GM12878 (cell line): Measurements from ENCODE around the gene TMEM201. TPM values are rescaled to one million over a fixed set of nuclear protein-coding genes. Genes with fewer than 3 reads are reported as not detected.
A peak's percentile ranks its signal among the peaks of the same experiment; 100 is the strongest.

Source experiments
- ATAC-seq: fragments of 200-7000 bp; cut with Tn5 transposase; 3 replicates; pipeline ENCODE4 v1.9.1; 2020; ENCODE audit warnings: mild to moderate bottlenecking, moderate library complexity
- BruUV-seq: library from RNA; stranded (reverse); fragments of 400-500 nt; replicated peaks from 2 replicates; lab custom pipeline; 2021; lab: Mats Ljungman, UMichigan
- CTCF ChIA-PET: fragments of 300-600 bp; sonication (Branson Sonifier 250); formaldehyde crosslinking; extraction: SDS; loops from one replicate; lab custom pipeline; 2021; ENCODE audit warnings: inconsistent platforms; lab: Yijun Ruan, JAX
- POLR2A ChIA-PET: fragments of 350-600 bp; formaldehyde crosslinking; extraction: SDS; loops from one replicate; lab custom pipeline; 2021; ENCODE audit warnings: inconsistent platforms; lab: Charles Lee
- RAD21 ChIA-PET: fragments of 300-600 bp; sonication (Branson Sonifier 250); formaldehyde crosslinking; loops from one replicate; lab custom pipeline; 2023; ENCODE audit warnings: antibody characterized with exemption; ENCODE audit not compliant: unreplicated experiment; lab: Charles Lee
- SMC1A ChIA-PET: fragments of 300-600 bp; sonication (Branson Sonifier 250); formaldehyde crosslinking; loops from one replicate; lab custom pipeline; 2023; ENCODE audit not compliant: unreplicated experiment, uncharacterized antibody; lab: Charles Lee
- DNase-seq: peaks from one replicate; pipeline ENCODE4 v3.0.0-alpha.2; 2011; ENCODE audit warnings: low read depth, low spot score
- FAIRE-seq: peaks from 3 replicates; lab custom pipeline; 2011; peaks lifted over from hg19 to GRCh38; lab: Jason Lieb, UNC
- H2AFZ ChIP-seq: 2 replicates; pipeline ENCODE4 v1.6.0; 2011; ENCODE audit warnings: low read depth, low read length, control low read depth; ENCODE audit not compliant: control insufficient read depth
- H3K27ac ChIP-seq: 2 replicates; pipeline ENCODE4 v1.5.1; 2011; ENCODE audit warnings: control low read depth; ENCODE audit not compliant: control insufficient read depth, insufficient read depth
- H3K27me3 ChIP-seq, 2 experiments: replicated peaks in 1 of 2; 2 replicates each; pipeline versions ENCODE4 v1.6.0 to v1.6.1; 2011; ENCODE audit warnings: low read length in 1 of 2; ENCODE audit not compliant: control insufficient read depth in 2 of 2, insufficient read depth in 2 of 2
- H3K36me3 ChIP-seq, 2 experiments: 2 replicates each; pipeline ENCODE4 v1.5.1; 2011; ENCODE audit warnings: low read length in 1 of 2; ENCODE audit not compliant: control insufficient read depth in 2 of 2, insufficient read depth in 2 of 2
- H3K4me1 ChIP-seq: 2 replicates; pipeline ENCODE4 v1.6.1; 2011; ENCODE audit warnings: mild to moderate bottlenecking, low read length, moderate library complexity, mixed read lengths; ENCODE audit not compliant: control insufficient read depth, insufficient read depth
- H3K4me2 ChIP-seq: 2 replicates; pipeline ENCODE4 v1.6.0; 2011; ENCODE audit warnings: control low read depth; ENCODE audit not compliant: control insufficient read depth, insufficient read depth
- H3K4me3 ChIP-seq: fragments of 200-600 bp; sonication (generic); 2 replicates; pipeline ENCODE4 v1.5.1; 2016
- H3K79me2 ChIP-seq: 2 replicates; pipeline ENCODE4 v1.6.0; 2011; ENCODE audit warnings: low read length; ENCODE audit not compliant: control insufficient read depth, insufficient read depth
- H3K9ac ChIP-seq: 2 replicates; pipeline ENCODE4 v1.8.0; 2011; ENCODE audit warnings: low read length, control low read depth, mixed read lengths; ENCODE audit not compliant: control insufficient read depth, insufficient read depth
- H3K9me3 ChIP-seq: replicated peaks from 3 replicates; pipeline ENCODE4 v1.5.1; 2011; ENCODE audit warnings: mild to moderate bottlenecking, low read length; ENCODE audit not compliant: control insufficient read depth, insufficient read depth
- H4K20me1 ChIP-seq: 2 replicates; pipeline ENCODE4 v1.6.0; 2011; ENCODE audit not compliant: control insufficient read depth, insufficient read depth
- ASH2L ChIP-seq: fragments of 300-600, 200-600 bp; sonication (generic); IDR thresholded peaks from 2 replicates; pipeline ENCODE4 v1.6.1; 2017; ENCODE audit warnings: low read depth, mild to moderate bottlenecking, borderline replicate concordance
- CREB1 ChIP-seq: IDR thresholded peaks from 2 replicates; pipeline ENCODE4 v1.6.1; 2012; ENCODE audit warnings: low read depth, mild to moderate bottlenecking, inconsistent platforms
- GATAD2B ChIP-seq: fragments of 450-650 bp; conservative IDR thresholded peaks from 2 replicates; pipeline ENCODE4 v1.6.1; 2017; ENCODE audit warnings: low read depth, mild to moderate bottlenecking, moderate library complexity
- IKZF1 ChIP-seq: fragments of 450-650 bp; conservative IDR thresholded peaks from 2 replicates; pipeline ENCODE4 v1.6.1; 2017; ENCODE audit warnings: antibody characterized with exemption, mild to moderate bottlenecking
- IKZF2 ChIP-seq, 2 experiments: fragments of 450-650 bp; IDR thresholded peaks; 2 replicates each; pipeline ENCODE4 v1.6.1; 2017; ENCODE audit warnings: mild to moderate bottlenecking in 2 of 2, moderate library complexity in 2 of 2
- MEF2A ChIP-seq: IDR thresholded peaks from 2 replicates; pipeline ENCODE4 v1.6.1; 2011; ENCODE audit warnings: low read depth, mild to moderate bottlenecking, low read length, moderate library complexity; ENCODE audit not compliant: insufficient read depth
- MEF2B ChIP-seq: fragments of 450-650 bp; IDR thresholded peaks from 2 replicates; pipeline ENCODE4 v1.6.1; 2018; ENCODE audit warnings: mild to moderate bottlenecking, moderate library complexity; ENCODE audit not compliant: partially characterized antibody, poor library complexity, severe bottlenecking
- MXI1 ChIP-seq: fragments of 150-350 bp; IDR thresholded peaks from 2 replicates; pipeline ENCODE4 v1.6.1; 2011; ENCODE audit warnings: low read depth, mild to moderate bottlenecking, inconsistent platforms, low read length, improper control_type of control experiment
- PAX8 ChIP-seq: fragments of 450-650 bp; IDR thresholded peaks from 2 replicates; pipeline ENCODE4 v1.6.1; 2017; ENCODE audit warnings: mild to moderate bottlenecking, moderate library complexity
- RAD21 ChIP-seq: IDR thresholded peaks from 2 replicates; pipeline ENCODE4 v1.6.1; 2011; ENCODE audit warnings: mild to moderate bottlenecking, low read depth, low read length, moderate library complexity; ENCODE audit not compliant: insufficient read depth
- RELA ChIP-seq: fragments of 450-650 bp; IDR thresholded peaks from 2 replicates; pipeline ENCODE4 v1.8.0; 2014; ENCODE audit warnings: borderline replicate concordance; ENCODE audit not compliant: partially characterized antibody
- SMARCA5 ChIP-seq: fragments of 450-650 bp; IDR thresholded peaks from 2 replicates; pipeline ENCODE4 v1.6.1; 2017; ENCODE audit warnings: mild to moderate bottlenecking
- SMC3 ChIP-seq: IDR thresholded peaks from 2 replicates; pipeline ENCODE4 v1.6.1; 2011; ENCODE audit warnings: low read length, improper control_type of control experiment, borderline replicate concordance
- SRF ChIP-seq, 2 experiments: IDR thresholded peaks; 2 replicates each; pipeline ENCODE4 v1.6.1; 2011; ENCODE audit warnings: low read depth in 2 of 2, low read length in 2 of 2, mild to moderate bottlenecking in 1 of 2, moderate library complexity in 1 of 2
- SUPT20H ChIP-seq: IDR thresholded peaks from 2 replicates; pipeline ENCODE4 v1.6.1; 2011; ENCODE audit warnings: low read depth, mild to moderate bottlenecking, low read length, moderate library complexity, borderline replicate concordance; ENCODE audit not compliant: control insufficient read depth
- WGBS: methylation state at CpG from one replicate; pipeline ENCODE4 v1.1.6; 2016; ENCODE audit warnings: low lambda C conversion rate; ENCODE audit not compliant: insufficient replicate concordance, insufficient coverage; ENCODE audit errors: missing lambda C conversion rate; 5-methylcytosine and 5-hydroxymethylcytosine counted together
- in situ Hi-C: fragments of 300-500 bp; cut with MboI; formaldehyde crosslinking; loops from 9 replicates; pipeline ENCODE4 v1.14.3; 2018; ENCODE audit warnings: mixed read lengths
- intact Hi-C: fragments of 100-400 bp; cut with micrococcal nuclease; formaldehyde crosslinking; loops from one replicate; pipeline ENCODE4 v1.14.2; 2022; ENCODE audit not compliant: unreplicated experiment
- polyA plus RNA-seq, 11 experiments: library from polyadenylated mRNA; depleted of rRNA in 4 of 11; unstranded in 6 of 11; stranded (reverse) in 5 of 11; fragments of >200 nt; fragmentation: Nextera tagmentation in 4 of 11; fragmentation: Illumina TruSeq in 1 of 11; extraction: Ambion mirVana in 4 of 11; extraction: Trizol in 1 of 11; gene quantifications; 1 replicate in 1 of 11; 2 replicates in 10 of 11; pipeline versions ENCODE4 v1.2.1 to v1.2.3, GENCODE V29; 2011 to 2016; ENCODE audit warnings: inconsistent platforms in 2 of 11, missing spikeins in 2 of 11, low read depth in 1 of 11
- total RNA-seq, 4 experiments: library from RNA; depleted of rRNA in 3 of 4; stranded (reverse); fragments of >200 nt in 3 of 4; fragmentation: Illumina TruSeq in 1 of 4; extraction: Trizol in 1 of 4; gene quantifications; 2 replicates each; pipeline versions ENCODE4 v1.2.1 to v1.2.3, GENCODE V29; 2013 to 2021
- TF ChIP-seq, protein P1 (sequence below), 3 experiments: IDR thresholded peaks in 2 of 3; conservative IDR thresholded peaks in 1 of 3; 2 replicates each; pipeline ENCODE4 v1.5.1; 2011; ENCODE audit warnings: low read depth in 3 of 3, low read length in 3 of 3, mild to moderate bottlenecking in 3 of 3, control low read depth in 2 of 3, moderate library complexity in 2 of 3, inconsistent platforms in 1 of 3, mixed read lengths in 1 of 3; ENCODE audit not compliant: control insufficient read depth in 2 of 3, insufficient read depth in 1 of 3; ENCODE audit errors: extremely low read depth in 1 of 3

The TMEM201 gene
- total and polyA plus RNA-seq, 10 of the 15 experiments (the other 5 are each of a cell fraction or from before 2014, with no cell fraction given), result 0.13 to 26.6 (median 6.1) TPM

GRCh38 chr1:9593147-9593491 is 4.4 kb downstream of the TMEM201 start:
- H3K4me3 ChIP-seq, result peak overlapping the region; percentile 34
- ChIA-PET CTCF (interaction anchor here (1.0 to 4.9 kb wide), 7 partner anchors 24 to 221 kb away, joined by 3 to 37 read pairs (median 4); no protein-coding TSS in a partner anchor), RAD21 (interaction anchor here (1.2 to 2.5 kb wide), 2 partner anchors 23 to 33 kb away, joined by 5 to 13 read pairs; no protein-coding TSS in a partner anchor), POLR2A (no interaction called here), SMC1A (interaction anchor here (0.9 kb wide), 1 partner anchor 310 kb away, joined by 3 read pairs; no protein-coding TSS in a partner anchor)
- 34% methylated on average over 9 of the region's 9 CpGs for WGBS
- TF ChIP-seq MEF2A (no peak), ASH2L (no peak), GATAD2B (0 out of 2 replicates have a peak, but pooled peaks have one; percentile 38), SMC3 (no peak), RELA (no peak), SMARCA5 (peak; percentile 40; the same call in 1 of the 2 replicates), IKZF1 (no peak), SUPT20H (no peak), RAD21 (no peak), PAX8 (no peak), MEF2B (peak; percentile 39), MXI1 (no peak), IKZF2 (IDR thresholded peaks at IDR 0.05) (0 out of 4 replicates have a peak, but pooled peaks of 1 of the 2 experiments have one; percentile 14), SRF (IDR thresholded peaks at IDR 0.05; ENCODE audit: low read depth in 2 of 2, low read length in 2 of 2) (no peak), CREB1 (no peak)
- TF ChIP-seq, protein P1, sequence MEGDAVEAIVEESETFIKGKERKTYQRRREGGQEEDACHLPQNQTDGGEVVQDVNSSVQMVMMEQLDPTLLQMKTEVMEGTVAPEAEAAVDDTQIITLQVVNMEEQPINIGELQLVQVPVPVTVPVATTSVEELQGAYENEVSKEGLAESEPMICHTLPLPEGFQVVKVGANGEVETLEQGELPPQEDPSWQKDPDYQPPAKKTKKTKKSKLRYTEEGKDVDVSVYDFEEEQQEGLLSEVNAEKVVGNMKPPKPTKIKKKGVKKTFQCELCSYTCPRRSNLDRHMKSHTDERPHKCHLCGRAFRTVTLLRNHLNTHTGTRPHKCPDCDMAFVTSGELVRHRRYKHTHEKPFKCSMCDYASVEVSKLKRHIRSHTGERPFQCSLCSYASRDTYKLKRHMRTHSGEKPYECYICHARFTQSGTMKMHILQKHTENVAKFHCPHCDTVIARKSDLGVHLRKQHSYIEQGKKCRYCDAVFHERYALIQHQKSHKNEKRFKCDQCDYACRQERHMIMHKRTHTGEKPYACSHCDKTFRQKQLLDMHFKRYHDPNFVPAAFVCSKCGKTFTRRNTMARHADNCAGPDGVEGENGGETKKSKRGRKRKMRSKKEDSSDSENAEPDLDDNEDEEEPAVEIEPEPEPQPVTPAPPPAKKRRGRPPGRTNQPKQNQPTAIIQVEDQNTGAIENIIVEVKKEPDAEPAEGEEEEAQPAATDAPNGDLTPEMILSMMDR (IDR thresholded peaks at IDR 0.05 in 2 of 3, conservative IDR thresholded peaks at IDR 0.05 in 1 of 3; ENCODE audit: control insufficient read depth in 2 of 3, extremely low read depth in 1 of 3, insufficient read depth in 1 of 3, low read depth in 3 of 3, low read length in 3 of 3), result no peak
- H3K4me1 ChIP-seq, result peaks cover 28% of the 10 kb centered on the region
- peak overlapping the region; percentile 76 for H3K4me2 ChIP-seq
- H4K20me1 ChIP-seq, result peaks cover 3% of the 10 kb centered on the region; the same call in 1 of the 2 replicates
- H3K27ac ChIP-seq, result peak overlapping the region; percentile 58
- intact Hi-C loops, result no loop called here
- no peak overlapping the region for H3K9ac ChIP-seq
- H2AFZ ChIP-seq, result peak overlapping the region; percentile 33; the same call in 1 of the 2 replicates
- FAIRE-seq (no peak), DNase-seq (no peak), ATAC-seq (no peak)
- H3K27me3 ChIP-seq, result no peaks in the 10 kb centered on the region
- peaks cover 54% of the 10 kb centered on the region for H3K79me2 ChIP-seq
- in situ Hi-C loops, result no loop called here
- BruUV-seq, result no TSS peak
- H3K36me3 ChIP-seq, result peaks cover 3 to 11% of the 10 kb centered on the region in 2 experiments; a peak in 3 of 4 replicates
- no peaks in the 10 kb centered on the region for H3K9me3 ChIP-seq
